Measurements from ENCODE around the gene RAD52. TPM values are rescaled to one million over a fixed set of nuclear protein-coding genes. Genes with fewer than 3 reads are reported as not detected.

RAD52 gene
- total and polyA plus RNA-seq, 2 experiments from 2014 or later = 6.6 to 13.4 TPM

GRCh38 chr12:920676-921075 is 28.8 kb downstream of the RAD52 start:
- TF ChIP-seq EZH2 (IDR thresholded peaks at IDR 0.05; ENCODE audit: borderline replicate concordance) = no peak
- WGBS (ENCODE audit: low lambda C conversion rate, missing lambda C conversion rate) = 94% methylated on average over 1 of the region's 1 CpG
- Histone ChIP-seq H3K4me1 (ENCODE audit: insufficient read depth) (no peaks in the 10 kb centered on the region), H3K4me2 (no peak overlapping the region), H4K20me1 (ENCODE audit: insufficient read depth, poor library complexity, severe bottlenecking) (no peaks in the 10 kb centered on the region), H3K27ac (no peak overlapping the region), H3K9me2 (replicated peaks; ENCODE audit: insufficient read depth) (no peaks in the 10 kb centered on the region), H3K79me2 (no peaks in the 10 kb centered on the region), H2AFZ (no peak overlapping the region), H3K36me3 (replicated peaks; ENCODE audit: insufficient read depth, low read depth) (no peaks in the 10 kb centered on the region), H3K27me3 (no peaks in the 10 kb centered on the region), H3K9me3 (ENCODE audit: low read depth) (no peaks in the 10 kb centered on the region), H3K4me3 (no peak overlapping the region)
- DNase-seq (ENCODE audit: low spot score) = no peak

- H3K9me3 ChIP-seq (ENCODE audit: low read depth) = no peaks in the 10 kb centered on the region
- no peaks in the 10 kb centered on the region for H3K9me2 ChIP-seq (replicated peaks; ENCODE audit: insufficient read depth)
- H3K36me3 ChIP-seq (replicated peaks; ENCODE audit: insufficient read depth, low read depth) = no peaks in the 10 kb centered on the region
- H3K4me3 ChIP-seq = no peak overlapping the region
- H4K20me1 ChIP-seq (ENCODE audit: insufficient read depth, poor library complexity, severe bottlenecking) = no peaks in the 10 kb centered on the region
- no peaks in the 10 kb centered on the region for H3K27me3 ChIP-seq
- no peaks in the 10 kb centered on the region for H3K4me1 ChIP-seq (ENCODE audit: insufficient read depth)
- WGBS (ENCODE audit: low lambda C conversion rate, missing lambda C conversion rate) = 96% methylated on average over 23 of the region's 23 CpGs
- TF ChIP-seq CTCF (IDR thresholded peaks at IDR 0.05; ENCODE audit: poor library complexity) (no peak), EZH2 (IDR thresholded peaks at IDR 0.05; ENCODE audit: borderline replicate concordance) (no peak), EZH2phosphoT487 (IDR thresholded peaks at IDR 0.05; ENCODE audit: low read depth, severe bottlenecking, unreplicated experiment) (no peak)
- DNase-seq (ENCODE audit: low spot score) = no peak
- no peak overlapping the region for H2AFZ ChIP-seq
- H3K27ac ChIP-seq = no peak overlapping the region
- no peaks in the 10 kb centered on the region for H3K79me2 ChIP-seq
- no peak overlapping the region for H3K4me2 ChIP-seq
Measured at GRCh38 chr12:916712-917445, 32.6 kb downstream of the RAD52 start.

- Histone ChIP-seq H3K4me3 (no peak overlapping the region), H3K79me2 (no peaks in the 10 kb centered on the region), H3K36me3 (replicated peaks; ENCODE audit: insufficient read depth, low read depth) (no peaks in the 10 kb centered on the region), H3K27me3 (no peaks in the 10 kb centered on the region), H4K20me1 (ENCODE audit: insufficient read depth, poor library complexity, severe bottlenecking) (no peaks in the 10 kb centered on the region), H3K4me2 (no peak overlapping the region), H3K27ac (no peak overlapping the region), H3K9me3 (ENCODE audit: low read depth) (no peaks in the 10 kb centered on the region), H3K4me1 (ENCODE audit: insufficient read depth) (no peaks in the 10 kb centered on the region), H3K9me2 (replicated peaks; ENCODE audit: insufficient read depth) (no peaks in the 10 kb centered on the region), H2AFZ (no peak overlapping the region)
- no peak for DNase-seq (ENCODE audit: low spot score)
- WGBS (ENCODE audit: low lambda C conversion rate, missing lambda C conversion rate) = 99% methylated on average over 26 of the region's 27 CpGs
- no peak for TF ChIP-seq CTCF (IDR thresholded peaks at IDR 0.05; ENCODE audit: poor library complexity)
- no peak for TF ChIP-seq EZH2phosphoT487 (IDR thresholded peaks at IDR 0.05; ENCODE audit: low read depth, severe bottlenecking, unreplicated experiment)
- no peak for TF ChIP-seq EZH2 (IDR thresholded peaks at IDR 0.05; ENCODE audit: borderline replicate concordance)
Measured at GRCh38 chr12:916240-916639, 33.3 kb downstream of the RAD52 start.

- Histone ChIP-seq H3K27me3 (no peaks in the 10 kb centered on the region), H3K79me2 (no peaks in the 10 kb centered on the region), H4K20me1 (ENCODE audit: insufficient read depth, poor library complexity, severe bottlenecking) (no peaks in the 10 kb centered on the region), H3K4me1 (ENCODE audit: insufficient read depth) (no peaks in the 10 kb centered on the region), H3K9me2 (replicated peaks; ENCODE audit: insufficient read depth) (no peaks in the 10 kb centered on the region), H3K27ac (no peak overlapping the region), H3K4me3 (no peak overlapping the region), H2AFZ (no peak overlapping the region), H3K4me2 (no peak overlapping the region), H3K9me3 (ENCODE audit: low read depth) (no peaks in the 10 kb centered on the region), H3K36me3 (replicated peaks; ENCODE audit: insufficient read depth, low read depth) (no peaks in the 10 kb centered on the region)
- TF ChIP-seq EZH2 (IDR thresholded peaks at IDR 0.05; ENCODE audit: borderline replicate concordance) (no peak), EZH2phosphoT487 (IDR thresholded peaks at IDR 0.05; ENCODE audit: low read depth, severe bottlenecking, unreplicated experiment) (no peak), CTCF (IDR thresholded peaks at IDR 0.05; ENCODE audit: poor library complexity) (no peak)
- DNase-seq (ENCODE audit: low spot score) = no peak
- 80% methylated on average over 5 of the region's 5 CpGs for WGBS (ENCODE audit: low lambda C conversion rate, missing lambda C conversion rate)
Measured at GRCh38 chr12:915090-915489, 34.4 kb downstream of the RAD52 start.

Measured in hepatocyte (in vitro differentiated cells).